Muscle layer of colon (tissue), 2 donors: ENCODE data around the gene POMC.
"Not testable (repeated sequence)": the region's sequence is repeated elsewhere in the genome, so short reads cannot be mapped to it uniquely, and the experiment has no call there.

ENCODE experiments used
- H3K27ac ChIP-seq: one replicate; pipeline ENCODE4 v1.7.0; 2013; ENCODE audit warnings: low read depth, mild to moderate bottlenecking, low read length, moderate library complexity
- H3K27me3 ChIP-seq, 2 donors: one replicate each; pipeline ENCODE4 v1.7.0; 2013; ENCODE audit warnings: low read length in 2 of 2, mild to moderate bottlenecking in 2 of 2; ENCODE audit not compliant: insufficient read depth in 2 of 2, control insufficient read depth in 1 of 2
- H3K36me3 ChIP-seq: one replicate; pipeline ENCODE4 v1.7.0; 2013; ENCODE audit warnings: mild to moderate bottlenecking, low read length; ENCODE audit not compliant: insufficient read depth
- H3K4me1 ChIP-seq: one replicate; pipeline ENCODE4 v1.7.0; 2013; ENCODE audit warnings: mild to moderate bottlenecking, low read length; ENCODE audit not compliant: insufficient read depth
- H3K4me3 ChIP-seq, 2 donors: one replicate each; pipeline ENCODE4 v1.7.0; 2013; ENCODE audit warnings: low read length in 2 of 2, low read depth in 1 of 2, mild to moderate bottlenecking in 1 of 2, moderate library complexity in 1 of 2
- H3K9ac ChIP-seq: one replicate; pipeline ENCODE4 v1.7.0; 2013; ENCODE audit warnings: low read length
- H3K9me3 ChIP-seq: one replicate; pipeline ENCODE4 v1.7.0; 2013; ENCODE audit warnings: mild to moderate bottlenecking, low read length
- donor health status: abdominal sarcoma.
- donor health status: Adenocarcinoma of cecum.

POMC gene

DNA sequence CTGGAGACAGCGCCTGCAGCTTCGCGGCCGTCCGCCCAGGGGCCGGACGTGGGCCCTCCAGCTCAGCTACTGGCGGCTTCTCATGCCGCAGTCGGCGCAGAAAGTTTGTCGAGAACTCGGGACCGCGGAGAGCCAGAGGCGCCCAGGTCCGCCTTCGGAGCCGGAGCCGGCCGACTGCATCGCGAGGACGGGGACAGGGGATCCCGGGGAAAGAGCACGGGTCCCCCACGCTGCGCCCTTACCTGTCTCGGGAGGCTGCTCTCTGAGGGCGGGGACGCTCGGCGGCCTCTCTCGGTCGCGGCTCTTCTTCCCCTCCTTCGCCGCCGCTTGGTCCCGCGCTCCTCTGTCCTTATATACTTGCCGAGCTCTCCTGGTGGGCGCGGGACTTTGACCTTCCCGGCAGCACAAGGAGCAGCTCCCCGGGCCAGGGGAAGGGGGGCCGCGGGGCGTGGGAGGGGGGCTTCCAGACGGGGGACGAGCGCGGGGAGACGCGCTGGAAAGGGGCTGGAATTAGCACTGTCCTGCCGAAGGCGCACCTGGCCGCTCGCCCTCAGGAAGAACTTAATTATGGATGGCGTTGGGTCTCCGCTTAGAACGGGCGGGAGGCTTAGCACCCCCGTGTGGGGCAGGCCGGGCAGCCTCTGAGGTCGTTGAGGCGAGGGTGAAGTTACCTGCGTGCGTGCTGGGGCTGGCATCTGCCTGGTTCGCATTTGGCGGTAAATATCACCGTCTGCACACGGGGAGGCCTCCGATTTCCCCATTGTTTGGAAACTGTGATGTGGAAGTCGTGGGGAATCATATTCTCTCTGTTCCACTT lies at the start of gene POMC:
TSS of gene POMC (minus strand) at position 325 of the 817 bp plus-strand sequence. CDS start 3,808 bp downstream, outside the sequence.
- H3K4me1 ChIP-seq, result no peaks in the 10 kb centered on the region
- H3K9ac ChIP-seq, result no peak within 1 kb of the TSS
- H3K27ac ChIP-seq, result no peak within 1 kb of the TSS
- H3K9me3 ChIP-seq, result no peaks in the 10 kb centered on the region
- H3K27me3 ChIP-seq, result peaks cover 39 to 51% of the 10 kb centered on the region in 2 donors
- H3K4me3 ChIP-seq, result peak within 1 kb of the TSS; percentile 14 to 53
- no peaks in the 10 kb centered on the region for H3K36me3 ChIP-seq

DNA sequence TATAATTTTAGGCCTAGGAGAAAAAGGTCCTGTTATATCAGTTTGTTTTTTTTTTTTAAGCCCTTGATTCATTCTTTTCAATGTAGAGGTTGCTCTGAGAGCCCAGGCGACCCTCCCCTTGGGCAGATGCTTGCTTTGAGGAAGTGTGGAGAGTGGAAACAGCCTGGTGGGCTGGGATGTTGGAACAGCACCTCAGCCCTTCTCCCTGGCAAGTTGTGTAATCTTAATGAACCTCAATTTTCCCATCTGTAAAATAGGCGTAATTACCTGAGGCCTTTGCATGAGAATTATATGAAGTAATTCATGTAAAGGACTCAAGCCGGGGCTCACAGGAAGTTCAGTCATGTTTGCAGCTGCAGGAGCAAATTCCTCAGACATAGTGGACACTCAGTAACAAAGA lies 49.7 kb upstream of the POMC start:
- Histone ChIP-seq H3K36me3 (no peaks in the 10 kb centered on the region), H3K4me3 (no peak overlapping the region), H3K4me1 (no peaks in the 10 kb centered on the region), H3K9me3 (no peaks in the 10 kb centered on the region), H3K27ac (no peak overlapping the region), H3K9ac (no peak overlapping the region), H3K27me3 (no peaks in the 10 kb centered on the region)

DNA sequence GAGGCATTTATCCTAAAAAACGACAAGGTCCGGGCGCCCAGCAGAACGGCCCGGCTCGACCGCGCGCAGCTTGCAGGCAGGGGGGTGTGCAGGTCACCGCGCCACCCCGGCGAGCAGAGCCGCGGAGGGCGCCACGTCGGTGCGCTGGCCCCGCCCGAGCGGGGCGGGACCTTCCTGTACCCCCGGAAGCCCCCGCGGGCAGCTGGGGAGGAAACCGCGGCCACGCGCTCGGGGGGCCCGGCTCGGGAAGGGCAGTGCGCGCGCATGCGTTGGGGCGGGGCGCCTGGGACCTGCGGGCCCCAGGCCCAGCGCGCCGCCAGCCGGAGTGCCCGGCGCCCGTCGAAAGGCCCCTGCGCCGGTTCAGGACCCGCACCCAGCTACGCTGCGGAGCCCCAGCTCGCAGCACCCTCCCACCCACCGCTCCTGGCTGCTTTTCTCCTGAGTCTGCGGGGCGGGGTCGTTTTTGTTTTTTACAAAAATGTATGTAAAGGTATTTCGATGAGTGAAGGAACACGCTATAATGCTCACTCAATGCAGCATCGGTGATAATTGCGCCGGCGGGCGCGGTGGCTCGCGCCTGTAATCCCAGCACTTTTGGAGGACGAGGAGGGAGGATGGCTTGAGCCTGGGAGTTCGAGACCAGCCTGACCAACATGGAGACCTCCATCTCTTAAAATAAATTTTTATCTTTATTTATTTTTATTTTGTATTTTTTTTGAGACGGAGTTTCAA lies 47.7 kb upstream of the POMC start:
- Histone ChIP-seq H3K36me3 (no peaks in the 10 kb centered on the region), H3K4me1 (no peaks in the 10 kb centered on the region), H3K9ac (no peak overlapping the region), H3K27me3 (no peaks in the 10 kb centered on the region), H3K4me3 (peak overlapping the region; percentile 37 to 63), H3K27ac (peak overlapping the region; percentile 49), H3K9me3 (no peaks in the 10 kb centered on the region)

DNA sequence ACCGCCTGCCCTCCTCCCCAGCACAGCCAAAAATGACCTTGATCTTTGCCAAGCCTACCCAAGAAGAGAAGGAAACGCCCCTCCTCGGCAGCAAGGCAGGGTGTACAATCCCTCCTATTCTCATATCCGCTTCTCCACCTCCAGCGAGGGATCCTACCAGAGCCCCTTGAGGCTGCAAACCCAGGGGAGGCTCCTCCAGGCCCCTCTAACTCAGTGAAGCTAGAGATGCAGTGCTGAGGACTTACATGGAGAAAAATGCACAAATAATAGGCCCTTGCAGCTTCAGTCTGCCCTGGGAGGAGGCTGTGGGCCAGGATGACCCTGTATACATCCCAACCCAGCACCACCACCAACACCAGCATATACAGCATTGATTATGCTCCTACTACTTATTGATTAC lies 46.9 kb upstream of the POMC start:
- no peak overlapping the region for H3K27ac ChIP-seq
- no peaks in the 10 kb centered on the region for H3K9me3 ChIP-seq
- H3K4me3 ChIP-seq, result no peak overlapping the region
- H3K4me1 ChIP-seq, result no peaks in the 10 kb centered on the region
- no peak overlapping the region for H3K9ac ChIP-seq
- H3K36me3 ChIP-seq, result no peaks in the 10 kb centered on the region
- H3K27me3 ChIP-seq, result no peaks in the 10 kb centered on the region

DNA sequence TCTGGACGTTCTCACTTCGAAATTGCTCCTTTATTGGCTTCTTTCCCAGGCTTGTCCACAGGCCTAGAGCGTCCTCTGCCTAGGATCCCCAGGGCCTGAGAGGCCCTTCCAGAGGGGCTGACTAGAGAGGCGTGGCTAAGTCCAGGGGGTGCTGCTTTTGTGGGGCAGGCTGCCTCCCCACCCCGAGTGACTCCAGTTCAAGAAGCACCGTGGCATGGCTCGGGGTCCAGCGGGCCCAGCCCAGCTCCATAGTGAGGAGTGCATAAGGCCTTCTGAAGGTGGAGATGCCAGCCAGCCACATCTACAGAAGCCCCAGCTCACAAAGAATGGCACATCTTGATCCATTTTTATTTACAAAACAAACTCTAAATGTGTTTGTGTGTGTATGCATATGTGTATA lies 44.8 kb upstream of the POMC start:
- H3K9me3 ChIP-seq, result no peaks in the 10 kb centered on the region
- no peaks in the 10 kb centered on the region for H3K27me3 ChIP-seq
- no peaks in the 10 kb centered on the region for H3K4me1 ChIP-seq
- H3K4me3 ChIP-seq, result no peak overlapping the region
- no peaks in the 10 kb centered on the region for H3K36me3 ChIP-seq
- no peak overlapping the region for H3K9ac ChIP-seq
- no peak overlapping the region for H3K27ac ChIP-seq

DNA sequence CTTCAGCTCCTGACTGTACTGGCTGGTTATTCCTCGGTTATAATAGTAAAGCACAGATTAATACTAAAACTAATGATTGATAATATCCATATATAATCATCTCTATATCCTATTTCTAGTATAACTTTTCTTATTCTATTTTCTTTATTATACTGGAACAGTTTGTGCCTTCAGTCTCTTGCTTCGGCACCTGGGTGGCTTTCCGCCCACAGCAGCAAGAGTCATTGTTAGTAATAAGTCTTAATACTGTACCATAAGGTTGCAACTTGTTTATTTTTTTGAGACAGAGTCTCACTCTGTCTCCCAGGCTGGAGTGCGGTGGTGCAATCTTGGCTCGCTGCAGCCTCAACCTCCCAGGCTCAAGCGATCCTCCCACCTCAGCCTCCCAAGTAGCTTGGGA lies 42.5 kb upstream of the POMC start:
- H3K27ac ChIP-seq, H3K4me3 ChIP-seq, H3K27me3 ChIP-seq, H3K36me3 ChIP-seq, H3K9me3 ChIP-seq, H3K4me1 ChIP-seq, H3K9ac ChIP-seq: not testable (repeated sequence)

DNA sequence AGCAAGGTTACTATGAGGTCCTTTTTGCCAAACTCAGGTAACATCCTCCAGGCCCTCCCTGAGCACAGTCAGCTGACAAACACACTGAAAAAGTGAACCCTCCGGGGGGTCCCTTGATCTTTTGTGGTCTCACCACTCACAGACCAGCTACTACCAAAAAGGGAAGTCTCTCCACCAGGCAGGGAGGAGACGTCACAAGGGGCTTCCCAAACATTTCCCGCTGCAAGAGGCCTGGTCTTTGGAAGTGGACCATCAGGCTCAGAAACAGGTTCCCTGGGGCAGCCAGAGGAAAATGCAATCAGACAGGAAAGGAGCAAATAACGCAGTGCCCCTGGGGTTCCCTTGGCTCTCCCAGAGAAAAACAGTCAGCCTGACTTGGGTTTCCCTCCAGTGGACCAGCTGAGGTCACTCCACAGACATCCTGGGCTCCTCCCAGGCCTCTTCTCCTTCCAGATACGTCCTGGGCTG lies 38.7 kb upstream of the POMC start:
- no peak overlapping the region for H3K9ac ChIP-seq
- H3K27me3 ChIP-seq, result peaks cover 0 to 5% of the 10 kb centered on the region in 2 donors
- H3K4me3 ChIP-seq, result no peak overlapping the region
- H3K27ac ChIP-seq, result no peak overlapping the region
- H3K4me1 ChIP-seq, result no peaks in the 10 kb centered on the region
- no peaks in the 10 kb centered on the region for H3K9me3 ChIP-seq
- no peaks in the 10 kb centered on the region for H3K36me3 ChIP-seq

DNA sequence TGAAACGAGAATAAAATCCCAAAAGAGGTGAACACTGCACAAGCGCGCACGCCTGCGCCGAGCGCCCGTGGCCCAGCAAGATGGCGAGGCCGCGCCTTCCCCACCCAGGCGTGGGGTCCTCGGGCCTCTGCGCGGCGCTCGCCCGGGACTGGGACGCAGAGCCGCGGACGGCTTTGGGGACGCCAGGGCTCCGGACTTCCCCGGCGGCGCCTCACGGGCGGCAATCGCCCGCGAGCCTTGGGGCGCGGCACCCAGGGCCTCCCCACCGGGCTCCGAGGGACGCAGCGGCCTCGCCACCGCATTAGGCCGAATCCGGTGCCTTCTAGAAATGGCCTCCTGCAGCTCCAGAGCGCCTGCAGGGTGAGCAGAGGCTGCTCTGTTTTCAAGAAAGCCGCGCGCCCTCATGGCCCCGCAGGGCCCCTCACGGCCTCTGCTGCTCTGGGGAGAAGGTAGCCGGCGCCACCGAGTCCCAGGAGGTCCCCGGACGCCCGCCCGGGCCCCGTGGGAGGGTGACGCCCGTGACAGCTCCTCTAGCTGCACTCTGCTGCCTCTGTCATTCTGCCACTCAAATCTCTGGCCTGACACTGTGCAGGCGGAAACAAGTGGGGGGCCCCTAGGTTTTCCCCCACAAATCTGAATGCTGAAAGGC lies 35.9 kb upstream of the POMC start:
- H3K27ac ChIP-seq, result no peak overlapping the region
- peaks cover 0 to 5% of the 10 kb centered on the region in 2 donors for H3K27me3 ChIP-seq
- H3K36me3 ChIP-seq, result no peaks in the 10 kb centered on the region
- H3K9me3 ChIP-seq, result no peaks in the 10 kb centered on the region
- H3K4me3 ChIP-seq, result no peak overlapping the region
- H3K9ac ChIP-seq, result no peak overlapping the region
- no peaks in the 10 kb centered on the region for H3K4me1 ChIP-seq

DNA sequence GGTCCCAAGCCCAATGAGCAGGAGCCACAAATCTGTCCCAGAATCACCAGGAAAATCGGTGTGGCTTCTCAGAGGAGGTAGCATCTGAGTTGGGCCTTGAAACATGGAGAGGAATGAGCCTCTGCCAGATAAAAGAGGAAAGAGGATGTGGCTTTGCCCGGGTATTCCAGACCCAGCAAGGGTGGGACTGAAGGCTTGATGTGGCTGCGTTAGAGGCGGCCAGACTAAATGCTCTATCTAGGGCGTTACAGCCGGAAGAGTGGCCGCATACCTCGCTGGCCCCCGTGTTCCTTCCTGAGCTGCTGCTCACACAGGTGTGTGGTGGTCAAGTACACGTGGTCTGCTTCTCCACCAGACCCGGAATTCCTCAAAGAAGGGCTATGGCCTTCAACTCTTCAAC lies 33.9 kb upstream of the POMC start:
- H3K27me3 ChIP-seq, result peaks cover 0 to 5% of the 10 kb centered on the region in 2 donors
- H3K36me3 ChIP-seq, result no peaks in the 10 kb centered on the region
- H3K9ac ChIP-seq, result no peak overlapping the region
- H3K9me3 ChIP-seq, result no peaks in the 10 kb centered on the region
- no peak overlapping the region for H3K4me3 ChIP-seq
- H3K27ac ChIP-seq, result no peak overlapping the region
- H3K4me1 ChIP-seq, result no peaks in the 10 kb centered on the region

DNA sequence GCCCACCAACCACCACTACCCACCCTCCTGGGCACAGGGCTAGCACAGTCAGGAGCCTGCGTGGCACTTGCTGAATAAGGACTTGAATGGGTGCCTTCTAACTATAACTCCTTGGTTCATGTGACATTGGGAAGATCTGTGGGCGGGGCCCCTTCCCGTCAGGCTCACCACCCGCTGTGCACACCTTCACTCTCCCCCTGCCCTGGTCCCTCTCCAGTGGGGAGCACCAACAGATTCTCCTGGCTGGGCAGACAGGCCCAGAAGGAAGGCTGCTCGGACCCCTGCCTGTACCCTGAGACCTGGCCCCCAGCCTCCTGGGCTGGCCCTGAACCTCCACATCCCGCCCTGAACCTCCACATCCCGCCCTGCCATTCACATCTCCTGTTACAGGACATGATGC lies 33.4 kb upstream of the POMC start:
- no peaks in the 10 kb centered on the region for H3K36me3 ChIP-seq
- H3K4me1 ChIP-seq, result no peaks in the 10 kb centered on the region
- no peak overlapping the region for H3K4me3 ChIP-seq
- H3K9me3 ChIP-seq, result no peaks in the 10 kb centered on the region
- no peak overlapping the region for H3K9ac ChIP-seq
- peaks cover 0 to 5% of the 10 kb centered on the region in 2 donors for H3K27me3 ChIP-seq
- no peak overlapping the region for H3K27ac ChIP-seq

DNA sequence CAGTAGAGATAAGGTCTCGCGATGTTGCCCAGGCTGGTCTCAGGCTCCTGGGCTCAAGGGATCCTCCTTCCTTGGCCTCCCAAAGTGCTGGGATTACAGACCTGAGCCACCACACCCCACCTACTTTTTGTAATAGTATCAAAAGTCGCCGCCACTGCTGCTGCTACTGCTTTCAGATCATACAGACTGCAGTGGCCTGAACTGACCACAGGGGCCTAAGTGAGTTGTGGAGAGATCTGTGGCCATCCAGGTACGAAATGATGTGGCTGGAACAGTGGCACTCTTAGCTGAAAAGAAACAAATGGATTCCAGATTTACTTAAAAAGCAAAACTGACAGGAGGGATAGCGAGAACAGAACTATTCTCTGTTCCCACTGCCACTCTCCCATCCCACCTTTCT lies 32.9 kb upstream of the POMC start:
- no peak overlapping the region for H3K4me3 ChIP-seq
- peaks cover 4% of the 10 kb centered on the region for H3K4me1 ChIP-seq
- H3K36me3 ChIP-seq, result no peaks in the 10 kb centered on the region
- no peak overlapping the region for H3K9ac ChIP-seq
- no peak overlapping the region for H3K27ac ChIP-seq
- H3K27me3 ChIP-seq, result peaks cover 0 to 5% of the 10 kb centered on the region in 2 donors
- no peaks in the 10 kb centered on the region for H3K9me3 ChIP-seq
